ENCODE data around the gene KCNH2. TPM values are rescaled to one million over a fixed set of nuclear protein-coding genes. Genes with fewer than 3 reads are reported as not detected.
A peak's percentile ranks its signal among the peaks of the same experiment; 100 is the strongest.

Gene KCNH2
- total and polyA plus RNA-seq, 2 of the 8 experiments (the other 6 are each of a cell fraction or from before 2014, with no cell fraction given), result 8.0 to 15.0 TPM

DNA sequence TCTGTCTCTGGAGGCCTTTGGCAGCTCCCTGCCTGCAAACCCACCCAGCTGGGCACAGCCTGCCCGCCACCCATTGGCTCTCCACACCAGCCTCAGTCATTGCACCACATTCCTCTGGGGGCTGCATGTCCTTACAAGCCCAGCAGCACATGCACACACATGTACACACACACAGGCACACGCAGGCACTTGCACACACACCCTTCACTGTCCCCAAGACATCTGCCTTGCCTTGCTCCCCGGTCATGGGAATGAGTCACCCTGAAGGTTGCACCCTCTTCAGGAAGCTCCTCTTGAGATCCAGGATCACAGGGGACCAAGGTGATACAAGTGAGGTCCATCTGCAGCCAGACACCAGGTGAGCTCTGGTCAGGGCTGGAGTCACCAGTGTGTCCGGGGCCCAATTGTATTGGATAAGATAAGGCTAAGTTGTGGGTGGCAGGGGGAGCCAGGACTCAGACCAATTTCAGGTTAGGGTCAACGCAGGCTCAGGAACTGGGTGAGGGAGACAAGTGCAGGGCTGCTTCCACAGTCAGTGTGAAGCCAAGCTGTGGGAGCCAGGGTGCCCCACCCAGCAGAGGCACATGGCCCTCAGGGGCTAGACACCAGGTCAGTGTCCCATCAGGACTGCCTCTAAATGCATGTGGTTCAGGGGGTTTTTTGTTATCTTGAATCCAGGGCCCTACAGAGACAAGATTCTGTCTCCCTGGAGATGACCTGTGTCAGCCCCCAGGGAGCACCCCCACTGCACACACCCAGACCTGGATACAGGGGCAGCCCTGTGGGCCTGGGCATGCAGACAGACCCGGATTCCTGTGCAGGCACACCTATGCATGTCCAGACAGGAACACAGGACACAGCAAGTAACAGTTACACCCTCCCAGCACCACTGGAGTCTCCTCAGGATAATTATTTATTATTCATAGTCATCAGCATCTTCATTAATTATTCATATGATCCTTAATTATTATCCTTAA, 33.8 kb downstream of the KCNH2 start:
- no peaks in the 10 kb centered on the region for H3K79me2 ChIP-seq (ENCODE audit: control insufficient read depth in 1 of 2, insufficient read depth in 2 of 2, low read length in 2 of 2)

More for the DNA sequence above, 33.8 kb downstream of the KCNH2 start:
- Histone ChIP-seq H2AK5ac (ENCODE audit: low read depth, low read length) (no peak overlapping the region), H2AFZ (ENCODE audit: low read length) (no peak overlapping the region), H3K36me3 (ENCODE audit: control insufficient read depth in 2 of 4, insufficient read depth in 4 of 4, low read length in 3 of 4) (no peaks in the 10 kb centered on the region), H4K91ac (replicated peaks; ENCODE audit: insufficient read length, low read length) (no peak overlapping the region), H3K14ac (ENCODE audit: insufficient read length) (no peak overlapping the region), H3K79me1 (ENCODE audit: low read depth, low read length) (no peaks in the 10 kb centered on the region), H3K23me2 (ENCODE audit: low read depth, low read length) (peaks cover 4% of the 10 kb centered on the region; the same call in 1 of the 2 replicates), H3K4me1 (replicated peaks in 1 of 4; ENCODE audit: control insufficient read depth in 3 of 4, insufficient read depth in 4 of 4, low read length in 3 of 4) (peaks cover 0 to 41% (median 23%) of the 10 kb centered on the region in 4 experiments; a peak in 6 of 7 replicates), H4K5ac (ENCODE audit: insufficient read length, low read depth, low read length) (no peak overlapping the region), H3K4ac (replicated peaks; ENCODE audit: insufficient read length, low read depth, low read length) (peak overlapping the region; percentile 33), H3K9me3 (ENCODE audit: insufficient read depth in 2 of 2, low read depth in 1 of 2, low read length in 1 of 2) (no peaks in the 10 kb centered on the region), H2BK120ac (replicated peaks; ENCODE audit: low read depth, low read length) (no peak overlapping the region), H3K9ac (replicated peaks in 1 of 4; ENCODE audit: extremely low read depth in 1 of 4, low read depth in 3 of 4, low read length in 3 of 4) (no peak overlapping the region), H3K4me2 (ENCODE audit: insufficient read depth in 1 of 2, low read depth in 2 of 2, low read length in 2 of 2) (no peak overlapping the region), H3K4me3 (ENCODE audit: extremely low read depth in 1 of 4, insufficient read depth in 2 of 4, low read depth in 3 of 4, low read length in 4 of 4) (no peak overlapping the region), H3K18ac (ENCODE audit: extremely low read depth, low read length) (no peak overlapping the region), H2BK20ac (ENCODE audit: low read length) (no peak overlapping the region), H2BK5ac (ENCODE audit: low read depth, low read length) (0 out of 2 replicates have a peak overlapping the region, but pooled peaks have one; percentile 40), H4K20me1 (replicated peaks in 1 of 2; ENCODE audit: control insufficient read depth in 1 of 2, insufficient read depth in 2 of 2, low read length in 2 of 2) (peaks cover 0 to 3% of the 10 kb centered on the region in 2 experiments), H4K8ac (ENCODE audit: extremely low read depth, insufficient read depth, low read length) (no peak overlapping the region; the same call in 1 of the 2 replicates), H2BK15ac (ENCODE audit: low read length) (peak overlapping the region; percentile 61; the same call in 1 of the 2 replicates), H3K27me3 (replicated peaks in 1 of 4; ENCODE audit: control insufficient read depth in 3 of 4, extremely low read depth in 1 of 4, insufficient read depth in 3 of 4, low read length in 3 of 4) (peaks cover 0 to 18% (median 13%) of the 10 kb centered on the region in 4 experiments; a peak in 5 of 7 replicates), H3K56ac (replicated peaks; ENCODE audit: insufficient read length, low read depth, low read length) (no peak overlapping the region), H2BK12ac (ENCODE audit: low read depth, low read length) (peak overlapping the region; percentile 88; the same call in 1 of the 2 replicates), H3K27ac (ENCODE audit: low read depth, low read length) (no peak overlapping the region), H3K23ac (ENCODE audit: insufficient read length) (no peak overlapping the region)
- ChIA-PET CTCF (ENCODE audit: partially characterized antibody) (interaction anchor here (0.9 to 6.1 kb wide), 9 partner anchors 9 to 74 kb away, joined by 3 to 35 read pairs (median 7); no protein-coding TSS in a partner anchor), POLR2A (ENCODE audit: partially characterized antibody) (interaction anchor here (0.6 to 1.4 kb wide), 2 partner anchors 36 to 130 kb away, joined by 3 read pairs; no protein-coding TSS in a partner anchor)
- DNase-seq (ENCODE audit: low read depth in 1 of 2, low spot score in 2 of 2) (no peak), FAIRE-seq (no peak)
- TF ChIP-seq ASH2L (IDR thresholded peaks at IDR 0.05; ENCODE audit: low read length) (no peak), KDM1A (IDR thresholded peaks at IDR 0.05; ENCODE audit: borderline replicate concordance, low read length) (no peak), MAFK (IDR thresholded peaks at IDR 0.05; ENCODE audit: low read depth, low read length) (no peak), TBP (IDR thresholded peaks at IDR 0.05; ENCODE audit: low read depth, low read length) (no peak), SP1 (IDR thresholded peaks at IDR 0.05; ENCODE audit: low read depth, low read length) (no peak), BRCA1 (IDR thresholded peaks at IDR 0.05; ENCODE audit: low read depth, low read length) (no peak), SIN3A (conservative IDR thresholded peaks at IDR 0.05 in 1 of 2, IDR thresholded peaks at IDR 0.05 in 1 of 2; ENCODE audit: low read depth in 1 of 2, low read length in 2 of 2) (no peak), SAP30 (IDR thresholded peaks at IDR 0.05; ENCODE audit: insufficient read depth, insufficient replicate concordance, low read length) (no peak), PHF8 (conservative IDR thresholded peaks at IDR 0.05; ENCODE audit: low read depth, low read length) (no peak)
- 96% methylated on average over 6 of the region's 6 CpGs; no CpG with 5 or more reads in 1 of the 2 experiments for WGBS, 2 experiments (ENCODE audit: extremely low coverage in 1 of 2, insufficient coverage in 1 of 2, insufficient read length in 1 of 2, insufficient replicate concordance in 2 of 2, low coverage in 1 of 2, low lambda C conversion rate in 2 of 2, missing lambda C conversion rate in 1 of 2)

Measured in H1 (cell line).